B cell (primary cell): ENCODE results near the gene DOCK3. TPM values are rescaled to one million over a fixed set of nuclear protein-coding genes. Genes with fewer than 3 reads are reported as not detected.

Experiments used
- ATAC-seq: fragments of 200-7000 bp; cut with Tn5 transposase; one replicate; pipeline ENCODE4 v1.10.0; 2021; ENCODE audit warnings: low read depth, mild to moderate bottlenecking, moderate number of reproducible peaks, moderate library complexity
- CTCF ChIA-PET: fragments of 350-600 bp; sonication (Branson Sonifier 250); formaldehyde crosslinking; loops from one replicate; lab custom pipeline; 2021; ENCODE audit warnings: antibody characterized with exemption, inconsistent platforms; lab: Charles Lee
- POLR2A ChIA-PET: fragments of 350-600 bp; sonication (Branson Sonifier 250); formaldehyde crosslinking; loops from one replicate; lab custom pipeline; 2021; ENCODE audit warnings: antibody characterized with exemption; lab: Charles Lee
- DNase-seq: peaks from one replicate; pipeline ENCODE4 v3.0.0; 2013
- H2AFZ ChIP-seq: 2 replicates; pipeline ENCODE4 v1.6.1; 2012; ENCODE audit warnings: mild to moderate bottlenecking, low read depth, low read length; ENCODE audit not compliant: insufficient read depth, poor library complexity, severe bottlenecking
- H3K27ac ChIP-seq, 2 donors: 1 replicate in 1 of 2; 2 replicates in 1 of 2; pipeline ENCODE4 v1.5.1; 2012 to 2013; ENCODE audit warnings: low read length in 2 of 2, mild to moderate bottlenecking in 2 of 2, moderate library complexity in 1 of 2
- H3K27me3 ChIP-seq, 4 experiments: fragments of 200-600 bp in 1 of 4; sonication (generic) in 1 of 4; replicated peaks in 1 of 4; 1 replicate in 2 of 4; 2 replicates in 2 of 4; pipeline versions ENCODE4 v1.6.1 to v1.7.0; 2013 to 2016; ENCODE audit warnings: low read length in 3 of 4, mild to moderate bottlenecking in 2 of 4, mixed read lengths in 1 of 4, moderate library complexity in 1 of 4; ENCODE audit not compliant: insufficient read depth in 4 of 4, control insufficient read depth in 3 of 4; ENCODE audit errors: control extremely low read depth in 1 of 4
- H3K36me3 ChIP-seq, 2 experiments: replicated peaks in 1 of 2; 1 replicate in 1 of 2; 2 replicates in 1 of 2; pipeline versions ENCODE4 v1.6.1 to v1.7.1; 2013; ENCODE audit warnings: low read length in 1 of 2; ENCODE audit not compliant: insufficient read depth in 2 of 2, control insufficient read depth in 1 of 2; ENCODE audit errors: control extremely low read depth in 1 of 2, extremely low read depth in 1 of 2
- H3K4me1 ChIP-seq, 2 donors: fragments of 200-600 bp in 1 of 2; sonication (generic) in 1 of 2; 1 replicate in 1 of 2; 2 replicates in 1 of 2; pipeline versions ENCODE4 v1.5.1 to v1.6.1; 2013 to 2017; ENCODE audit warnings: low read length in 2 of 2; ENCODE audit not compliant: control insufficient read depth in 2 of 2, insufficient read depth in 2 of 2
- H3K4me2 ChIP-seq: replicated peaks from 2 replicates; pipeline ENCODE3; 2012; ENCODE audit warnings: mild to moderate bottlenecking, low read depth, low read length; ENCODE audit not compliant: poor library complexity, severe bottlenecking
- H3K4me3 ChIP-seq, 5 experiments: fragments of 200-600 bp in 1 of 5; sonication (generic) in 1 of 5; 1 replicate in 3 of 5; 2 replicates in 2 of 5; pipeline versions ENCODE4 v1.5.1 to v1.7.0; 2011 to 2016; ENCODE audit warnings: low read length in 4 of 5, mild to moderate bottlenecking in 4 of 5, low read depth in 2 of 5, control low read depth in 1 of 5, moderate library complexity in 1 of 5; ENCODE audit not compliant: insufficient read depth in 1 of 5; ENCODE audit errors: control extremely low read depth in 1 of 5, extremely low read depth in 1 of 5
- H3K79me2 ChIP-seq: fragments of 200-600 bp; sonication (generic); one replicate; pipeline ENCODE4 v1.6.0; 2016; ENCODE audit warnings: low read length; ENCODE audit not compliant: control insufficient read depth, insufficient read depth
- H3K9ac ChIP-seq: fragments of 200-600 bp; sonication (generic); 2 replicates; pipeline ENCODE4 v1.6.1; 2017; ENCODE audit warnings: mild to moderate bottlenecking, low read length, moderate library complexity
- H3K9me3 ChIP-seq, 3 donors: one replicate each; pipeline versions ENCODE4 v1.6.1 to v1.7.1; 2013; ENCODE audit warnings: low read length in 2 of 3; ENCODE audit not compliant: control insufficient read depth in 2 of 3, insufficient read depth in 1 of 3; ENCODE audit errors: control extremely low read depth in 1 of 3
- H4K20me1 ChIP-seq: 2 replicates; pipeline ENCODE4 v1.6.0; 2012; ENCODE audit warnings: mild to moderate bottlenecking, low read length; ENCODE audit not compliant: insufficient read depth, control insufficient read depth, poor library complexity, severe bottlenecking
- H3K27ac Mint-ChIP-seq: one replicate; pipeline ENCODE4 v1.8.0; 2021; ENCODE audit warnings: mixed read lengths
- H3K27me3 Mint-ChIP-seq: one replicate; pipeline ENCODE4 v1.8.0; 2021; ENCODE audit warnings: mixed read lengths
- H3K4me1 Mint-ChIP-seq: one replicate; pipeline ENCODE4 v1.8.0; 2021; ENCODE audit warnings: mixed read lengths
- H3K4me3 Mint-ChIP-seq: one replicate; pipeline ENCODE4 v1.8.0; 2021; ENCODE audit warnings: mixed read lengths
- H3K9me3 Mint-ChIP-seq: one replicate; pipeline ENCODE4 v1.8.0; 2022; ENCODE audit warnings: mixed read lengths; ENCODE audit not compliant: insufficient read depth
- EZH2 ChIP-seq: IDR thresholded peaks from 2 replicates; pipeline ENCODE4 v1.6.1; 2012; ENCODE audit warnings: borderline replicate concordance, low read depth, mild to moderate bottlenecking, moderate library complexity, low read length; ENCODE audit not compliant: insufficient read depth, poor library complexity, severe bottlenecking
- WGBS: methylation state at CpG from one replicate; pipeline ENCODE4 v1.1.5; 2013; ENCODE audit warnings: missing lambda C conversion rate; ENCODE audit not compliant: insufficient coverage; 5-methylcytosine and 5-hydroxymethylcytosine counted together
- intact Hi-C: fragments of 100-400 bp; cut with micrococcal nuclease; formaldehyde crosslinking; loops from one replicate; pipeline ENCODE4 v1.10.0; 2022
- polyA plus RNA-seq: library from polyadenylated mRNA; depleted of rRNA; stranded (reverse); fragments of >200 nt; gene quantifications from 2 replicates; pipeline ENCODE4 v1.2.3, GENCODE V29; 2012
- total RNA-seq, 2 donors: library from RNA; stranded (reverse); fragments of 120-200 nt in 1 of 2; gene quantifications; 1 replicate in 1 of 2; 2 replicates in 1 of 2; pipeline versions ENCODE4 v1.2.3 to v1.2.4, GENCODE V29; 2013 to 2022
- TF ChIP-seq, protein P1 (sequence below): fragments of 200-600 bp; IDR thresholded peaks from one replicate; pipeline ENCODE4 v1.8.0; 2022; ENCODE audit warnings: antibody characterized with exemption, mild to moderate bottlenecking

The DOCK3 gene
- total and polyA plus RNA-seq, 2 donors (not counting 1 experiment from before 2014, with no cell fraction given), result 0.06 to 0.30 TPM

DNA sequence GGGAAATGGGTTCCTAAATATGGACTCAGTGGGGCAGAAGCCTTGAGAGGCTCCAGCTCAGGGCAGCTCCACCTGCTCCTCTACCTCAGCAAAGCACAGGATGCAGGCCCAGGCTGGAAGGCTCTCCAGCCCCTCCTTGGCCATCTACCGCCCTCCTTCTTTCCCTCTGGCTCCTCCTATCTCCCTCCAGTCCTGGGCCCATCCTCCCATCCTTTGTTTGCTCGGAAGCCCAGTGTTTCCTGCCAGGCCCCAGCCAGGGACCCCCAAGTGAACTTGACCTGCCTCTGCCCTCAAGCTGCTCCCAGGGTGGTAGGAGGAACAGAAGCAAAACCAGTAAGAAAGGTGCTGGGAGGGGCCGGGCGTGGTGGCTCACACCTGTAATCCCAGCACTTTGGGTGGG, 37.7 kb upstream of the DOCK3 start:
- Histone ChIP-seq H3K79me2 (peaks cover 20% of the 10 kb centered on the region), H3K9ac (no peak overlapping the region)
- WGBS, result 96% methylated on average over 4 of the region's 4 CpGs

DNA sequence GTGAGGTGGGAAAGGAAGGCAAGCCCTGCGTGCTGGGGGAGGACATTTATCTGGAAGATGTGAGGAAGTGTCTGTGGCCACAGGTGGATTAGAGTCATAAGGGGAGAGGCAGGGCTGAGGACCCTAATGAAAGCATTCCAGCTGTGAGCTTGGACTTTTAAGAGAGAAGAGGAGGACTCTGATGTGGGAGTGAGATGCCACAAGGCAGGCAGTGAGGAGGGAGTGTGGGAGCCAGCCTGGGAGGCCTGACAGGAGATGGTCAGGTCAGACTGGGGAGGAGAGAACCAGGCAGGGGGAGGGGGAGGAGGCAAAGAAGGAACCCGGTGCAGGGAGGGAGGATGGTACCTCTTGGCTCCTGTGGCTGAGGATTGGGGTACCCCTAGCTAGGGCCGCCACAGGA, 36.8 kb upstream of the DOCK3 start:
- Histone ChIP-seq H3K27me3 (no peaks in the 10 kb centered on the region), H3K4me1 (no peaks in the 10 kb centered on the region), H4K20me1 (peaks cover 16% of the 10 kb centered on the region), H3K9ac (no peak overlapping the region), H2AFZ (no peak overlapping the region), H3K4me3 (no peak overlapping the region), H3K27ac (no peak overlapping the region), H3K36me3 (peaks cover 0 to 23% of the 10 kb centered on the region in 2 experiments), H3K79me2 (peaks cover 20% of the 10 kb centered on the region), H3K9me3 (no peaks in the 10 kb centered on the region), H3K4me2 (no peak overlapping the region)
- ATAC-seq (no peak), DNase-seq (no peak)
- whole genome bisulfite sequencing, result 49% methylated on average over 3 of the region's 3 CpGs
- ChIA-PET POLR2A (no interaction called here), CTCF (no interaction called here)
- H3K4me3 Mint-ChIP-seq, result no peak overlapping the region
- H3K27me3 Mint-ChIP-seq, result no peaks in the 10 kb centered on the region
- H3K9me3 Mint-ChIP-seq, result no peaks in the 10 kb centered on the region
- intact Hi-C loops, result no loop called here
- TF ChIP-seq, protein P1, sequence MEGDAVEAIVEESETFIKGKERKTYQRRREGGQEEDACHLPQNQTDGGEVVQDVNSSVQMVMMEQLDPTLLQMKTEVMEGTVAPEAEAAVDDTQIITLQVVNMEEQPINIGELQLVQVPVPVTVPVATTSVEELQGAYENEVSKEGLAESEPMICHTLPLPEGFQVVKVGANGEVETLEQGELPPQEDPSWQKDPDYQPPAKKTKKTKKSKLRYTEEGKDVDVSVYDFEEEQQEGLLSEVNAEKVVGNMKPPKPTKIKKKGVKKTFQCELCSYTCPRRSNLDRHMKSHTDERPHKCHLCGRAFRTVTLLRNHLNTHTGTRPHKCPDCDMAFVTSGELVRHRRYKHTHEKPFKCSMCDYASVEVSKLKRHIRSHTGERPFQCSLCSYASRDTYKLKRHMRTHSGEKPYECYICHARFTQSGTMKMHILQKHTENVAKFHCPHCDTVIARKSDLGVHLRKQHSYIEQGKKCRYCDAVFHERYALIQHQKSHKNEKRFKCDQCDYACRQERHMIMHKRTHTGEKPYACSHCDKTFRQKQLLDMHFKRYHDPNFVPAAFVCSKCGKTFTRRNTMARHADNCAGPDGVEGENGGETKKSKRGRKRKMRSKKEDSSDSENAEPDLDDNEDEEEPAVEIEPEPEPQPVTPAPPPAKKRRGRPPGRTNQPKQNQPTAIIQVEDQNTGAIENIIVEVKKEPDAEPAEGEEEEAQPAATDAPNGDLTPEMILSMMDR, result no peak
- H3K4me1 Mint-ChIP-seq, result peaks cover 10% of the 10 kb centered on the region
- no peak overlapping the region for H3K27ac Mint-ChIP-seq

More for the DNA sequence above, 37.7 kb upstream of the DOCK3 start:
- peaks cover 0 to 9% of the 10 kb centered on the region in 2 donors for H3K4me1 ChIP-seq
- intact Hi-C loops, result no loop called here
- Mint-ChIP-seq H3K9me3 (no peaks in the 10 kb centered on the region), H3K4me1 (peaks cover 20% of the 10 kb centered on the region), H3K27me3 (no peaks in the 10 kb centered on the region), H3K27ac (no peak overlapping the region), H3K4me3 (no peak overlapping the region)
- no peak overlapping the region for H3K4me3 ChIP-seq
- H2AFZ ChIP-seq, result no peak overlapping the region
- H3K36me3 ChIP-seq, result peaks cover 0 to 16% of the 10 kb centered on the region in 2 experiments
- DNase-seq (no peak), ATAC-seq (no peak)
- ChIA-PET CTCF (interaction anchor here (1.2 to 1.4 kb wide), 2 partner anchors 21 to 65 kb away, joined by 4 read pairs; no protein-coding TSS in a partner anchor), POLR2A (no interaction called here)
- H3K4me2 ChIP-seq, result no peak overlapping the region
- no peaks in the 10 kb centered on the region for H3K27me3 ChIP-seq
- H3K9me3 ChIP-seq, result no peaks in the 10 kb centered on the region
- peaks cover 16% of the 10 kb centered on the region for H4K20me1 ChIP-seq
- TF ChIP-seq, protein P1, result no peak
- no peak for TF ChIP-seq EZH2
- no peak overlapping the region for H3K27ac ChIP-seq
